Renal cortical epithelial cell (primary cell): ENCODE data around the gene SPATA13. TPM values are rescaled to one million over a fixed set of nuclear protein-coding genes. Genes with fewer than 3 reads are reported as not detected.
A peak's percentile ranks its signal among the peaks of the same experiment; 100 is the strongest.
"Not testable (repeated sequence)": the region's sequence is repeated elsewhere in the genome, so short reads cannot be mapped to it uniquely, and the experiment has no call there.

Experiments used
- DNase-seq: peaks from one replicate; pipeline ENCODE4 v3.0.0-alpha.2; 2011; ENCODE audit warnings: low read depth
- total RNA-seq: library from RNA; depleted of rRNA; stranded (reverse); fragments of >200 nt; gene quantifications from 2 replicates; pipeline ENCODE4 v1.2.3, GENCODE V29; 2014

Gene SPATA13
- total RNA-seq, 1 donor from 2014 or later, result 27.4 TPM

DNA sequence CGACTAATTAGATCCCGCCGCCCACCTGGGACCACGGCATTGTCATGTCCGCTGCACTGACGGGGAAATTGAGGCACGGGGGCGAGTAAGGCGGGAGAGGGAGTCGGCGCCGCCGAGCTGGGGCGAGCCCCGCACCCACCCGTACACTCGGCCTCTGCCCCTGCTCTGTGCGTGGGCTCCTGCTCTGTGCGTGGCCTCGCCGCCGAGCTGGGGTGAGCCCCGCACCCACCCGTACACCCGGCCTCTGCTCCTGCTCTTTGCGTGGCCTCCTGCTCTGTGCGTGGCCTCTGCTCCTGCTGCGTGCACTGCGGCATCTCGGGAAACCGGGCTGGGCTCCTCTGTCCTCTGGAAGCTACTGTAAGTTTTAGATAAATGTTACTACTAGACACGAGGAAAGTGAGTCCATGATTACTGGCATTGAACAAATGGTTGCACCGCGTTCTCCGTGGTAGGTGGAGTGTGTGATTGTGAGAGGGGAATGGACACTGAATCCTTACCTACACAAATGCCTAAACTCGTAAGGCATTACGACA lies 148.0 kb downstream of the SPATA13 start:
- no peak for DNase-seq

DNA sequence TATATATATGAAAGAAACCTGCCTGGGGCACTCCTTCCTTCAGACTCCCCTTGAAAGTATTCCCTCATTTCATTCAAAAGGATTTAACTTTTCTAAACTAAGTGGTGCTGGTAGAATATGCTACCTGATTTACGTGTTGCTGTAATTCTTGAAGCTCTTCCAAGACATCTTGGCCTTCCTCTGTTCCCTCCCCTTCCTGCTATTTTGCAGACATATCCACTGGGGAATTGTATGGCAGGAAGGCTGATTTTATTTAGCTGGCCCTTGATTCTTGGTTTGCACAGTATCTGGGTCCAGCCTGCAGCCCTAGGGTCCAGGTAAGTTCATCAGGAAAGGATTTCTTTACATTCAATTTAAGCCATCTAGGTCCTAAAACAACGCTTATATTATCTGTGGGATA lies 148.8 kb downstream of the SPATA13 start, which contains the start of gene C1QTNF9:
Gene C1QTNF9 (plus strand): TSS at position 281 of the 400 bp plus-strand sequence. CDS start 6,424 bp downstream, outside the sequence.
- not testable (repeated sequence) for DNase-seq

GRCh38 chr13:24313439-24313838 lies 152.9 kb downstream of the SPATA13 start:
- DNase-seq, result no peak

GRCh38 chr13:24317835-24318234 lies 157.3 kb downstream of the SPATA13 start:
- not testable (repeated sequence) for DNase-seq

DNA sequence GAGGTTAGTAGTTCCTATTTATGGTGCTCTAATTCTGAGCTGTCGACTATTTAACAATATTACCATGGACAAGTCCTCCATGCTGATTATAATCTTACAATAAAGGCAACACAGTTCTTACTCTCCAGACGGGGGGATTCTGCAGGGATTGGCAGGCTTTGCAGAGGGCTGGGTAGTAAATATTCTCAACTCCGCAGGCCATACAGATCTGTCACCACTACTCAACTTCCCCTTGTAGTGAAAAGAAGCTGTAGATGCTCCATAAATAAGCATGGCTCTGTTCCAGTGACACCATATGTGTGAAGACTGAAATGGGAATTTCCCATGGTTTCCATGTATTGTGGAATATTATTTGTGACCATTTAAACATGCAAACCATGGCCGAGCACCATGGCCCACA lies 158.4 kb downstream of the SPATA13 start:
- DNase-seq, result not testable (repeated sequence)

- not testable (repeated sequence) for DNase-seq
Measured at GRCh38 chr13:24319641-24320040, 159.1 kb downstream of the SPATA13 start.

DNA sequence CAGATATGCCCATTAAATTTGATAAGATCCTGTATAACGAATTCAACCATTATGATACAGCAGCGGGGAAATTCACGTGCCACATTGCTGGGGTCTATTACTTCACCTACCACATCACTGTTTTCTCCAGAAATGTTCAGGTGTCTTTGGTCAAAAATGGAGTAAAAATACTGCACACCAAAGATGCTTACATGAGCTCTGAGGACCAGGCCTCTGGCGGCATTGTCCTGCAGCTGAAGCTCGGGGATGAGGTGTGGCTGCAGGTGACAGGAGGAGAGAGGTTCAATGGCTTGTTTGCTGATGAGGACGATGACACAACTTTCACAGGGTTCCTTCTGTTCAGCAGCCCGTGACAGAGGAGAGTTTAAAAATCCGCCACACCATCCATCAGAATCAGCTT lies 160.9 kb downstream of the SPATA13 start:
- DNase-seq, result not testable (repeated sequence)

DNA sequence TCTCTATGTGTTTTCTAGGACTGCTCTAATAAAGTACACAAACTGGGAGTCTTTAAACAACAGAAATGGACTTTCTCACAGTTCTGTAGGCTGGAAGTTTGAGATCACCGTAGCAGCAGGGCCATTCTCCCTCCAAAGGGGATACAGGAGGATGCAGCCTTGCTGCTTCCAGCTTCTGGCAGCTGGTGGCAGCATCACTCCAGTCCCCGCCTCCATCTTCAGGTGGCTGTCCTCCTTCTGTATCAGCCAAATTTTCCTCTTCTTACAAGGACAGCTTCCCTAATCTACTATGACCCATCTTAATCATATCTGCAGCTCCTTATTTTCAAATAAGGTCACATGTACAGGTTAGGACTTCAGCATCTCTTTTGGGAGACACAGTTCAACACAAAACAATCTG lies 161.9 kb downstream of the SPATA13 start:
- not testable (repeated sequence) for DNase-seq

GRCh38 chr13:24323036-24323738 lies 162.7 kb downstream of the SPATA13 start:
- no peak for DNase-seq

GRCh38 chr13:24323739-24324075 lies 163.2 kb downstream of the SPATA13 start:
- DNase-seq, result no peak

DNA sequence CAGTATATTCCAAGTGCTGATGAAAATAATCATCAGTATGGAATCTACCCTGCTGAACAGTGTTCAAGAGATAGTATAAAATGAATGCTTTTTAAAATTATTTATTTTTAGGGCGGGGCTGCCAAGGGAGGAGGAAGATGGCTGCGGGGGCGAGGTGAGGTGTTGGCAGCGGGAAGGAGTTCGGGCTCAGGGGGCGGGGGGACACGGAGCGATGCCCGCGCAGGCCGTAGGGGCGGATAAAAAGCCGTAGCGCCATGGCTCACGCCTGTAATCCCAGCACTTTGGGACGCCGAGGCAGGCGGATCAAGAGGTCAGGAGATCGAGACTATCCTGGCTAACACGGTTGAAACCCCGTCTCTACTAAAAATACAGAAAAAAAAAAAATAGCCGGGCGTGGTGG lies 167.1 kb downstream of the SPATA13 start:
- DNase-seq, result not testable (repeated sequence)

DNA sequence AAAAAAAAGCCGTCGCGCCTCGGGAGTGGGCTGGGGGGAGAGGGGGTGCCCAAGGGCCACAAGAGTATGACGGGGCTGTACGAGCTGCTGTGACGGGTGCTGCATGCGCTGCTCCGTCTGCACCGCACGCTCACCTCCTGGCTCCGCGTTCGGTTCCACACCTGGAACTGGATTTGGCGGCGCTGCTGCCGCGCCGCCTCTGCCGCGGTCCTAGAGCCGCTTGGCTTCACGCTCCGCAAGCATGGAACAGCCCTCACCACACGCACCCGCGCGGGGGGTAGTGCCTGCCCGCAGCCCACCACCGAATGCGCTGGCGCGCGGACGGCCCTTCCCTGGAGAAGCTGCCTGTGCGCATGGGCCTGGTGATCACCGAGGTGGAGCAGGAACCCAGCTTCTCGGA lies 167.6 kb downstream of the SPATA13 start:
- no peak for DNase-seq

DNA sequence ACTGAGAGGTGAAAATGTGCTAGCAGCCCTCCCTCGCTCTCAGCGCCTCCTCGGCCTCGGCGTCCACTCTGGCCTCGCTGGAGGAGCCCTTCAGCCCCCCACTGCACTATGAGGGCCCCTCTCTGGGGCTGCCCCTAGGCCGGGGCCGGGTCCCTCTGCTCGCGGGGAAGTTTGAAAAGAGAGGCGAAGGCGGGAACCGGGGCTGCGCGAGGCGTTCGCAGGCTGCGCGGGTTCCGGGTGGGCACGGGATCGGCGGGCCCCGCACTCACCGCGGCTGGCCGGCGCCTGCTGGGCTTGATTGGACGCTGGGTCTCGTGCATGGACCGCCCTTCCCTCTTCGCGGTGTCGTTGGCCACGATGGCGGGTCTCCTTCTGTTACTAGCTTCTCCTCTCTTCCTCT lies 178.2 kb downstream of the SPATA13 start:
- DNase-seq, result no peak

- DNase-seq, result no peak
Measured at GRCh38 chr13:24339937-24340607, 179.6 kb downstream of the SPATA13 start.

DNA sequence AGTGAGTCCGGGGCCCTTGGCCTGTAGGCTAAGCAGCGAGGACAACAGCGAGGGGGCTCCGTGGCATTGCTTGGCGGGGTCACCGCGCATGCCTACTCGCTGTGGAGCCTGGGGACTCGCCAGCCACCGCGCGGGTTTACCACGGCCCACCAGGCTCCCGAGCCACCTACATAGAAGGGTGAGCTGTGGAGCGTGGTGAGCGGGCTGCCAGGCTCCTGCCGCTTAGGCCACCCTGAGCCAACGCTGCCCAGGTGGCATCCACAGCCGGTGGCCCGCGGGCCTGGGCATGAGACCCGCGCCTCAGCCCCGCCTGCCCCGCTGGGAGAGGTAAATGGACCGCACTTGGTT lies 180.1 kb downstream of the SPATA13 start:
- DNase-seq, result no peak

DNA sequence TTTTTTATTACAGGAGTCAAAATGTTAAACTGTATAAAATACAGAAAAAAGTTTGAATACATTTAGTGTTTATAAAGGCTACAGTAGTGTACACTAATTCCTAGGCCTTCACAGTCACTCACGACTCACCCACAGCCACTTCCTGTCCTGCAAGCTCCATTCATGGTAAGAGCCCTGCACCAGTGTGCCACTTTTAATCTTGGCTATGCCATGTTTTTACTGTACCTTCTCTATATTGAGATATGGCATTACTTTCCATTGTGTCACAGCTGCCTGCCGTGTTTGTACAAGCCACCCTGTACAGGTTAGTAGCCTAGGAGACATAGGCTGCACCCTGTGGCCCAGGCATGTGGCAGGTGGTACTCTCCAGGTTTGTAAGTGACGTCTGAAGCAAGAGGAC lies 180.9 kb downstream of the SPATA13 start:
- peak; percentile 54 for DNase-seq

GRCh38 chr13:24348385-24348784 lies 187.9 kb downstream of the SPATA13 start:
- peak; percentile 47 for DNase-seq

- peak; percentile 89 for DNase-seq
Measured at GRCh38 chr13:24348797-24349515, 188.4 kb downstream of the SPATA13 start.

DNA sequence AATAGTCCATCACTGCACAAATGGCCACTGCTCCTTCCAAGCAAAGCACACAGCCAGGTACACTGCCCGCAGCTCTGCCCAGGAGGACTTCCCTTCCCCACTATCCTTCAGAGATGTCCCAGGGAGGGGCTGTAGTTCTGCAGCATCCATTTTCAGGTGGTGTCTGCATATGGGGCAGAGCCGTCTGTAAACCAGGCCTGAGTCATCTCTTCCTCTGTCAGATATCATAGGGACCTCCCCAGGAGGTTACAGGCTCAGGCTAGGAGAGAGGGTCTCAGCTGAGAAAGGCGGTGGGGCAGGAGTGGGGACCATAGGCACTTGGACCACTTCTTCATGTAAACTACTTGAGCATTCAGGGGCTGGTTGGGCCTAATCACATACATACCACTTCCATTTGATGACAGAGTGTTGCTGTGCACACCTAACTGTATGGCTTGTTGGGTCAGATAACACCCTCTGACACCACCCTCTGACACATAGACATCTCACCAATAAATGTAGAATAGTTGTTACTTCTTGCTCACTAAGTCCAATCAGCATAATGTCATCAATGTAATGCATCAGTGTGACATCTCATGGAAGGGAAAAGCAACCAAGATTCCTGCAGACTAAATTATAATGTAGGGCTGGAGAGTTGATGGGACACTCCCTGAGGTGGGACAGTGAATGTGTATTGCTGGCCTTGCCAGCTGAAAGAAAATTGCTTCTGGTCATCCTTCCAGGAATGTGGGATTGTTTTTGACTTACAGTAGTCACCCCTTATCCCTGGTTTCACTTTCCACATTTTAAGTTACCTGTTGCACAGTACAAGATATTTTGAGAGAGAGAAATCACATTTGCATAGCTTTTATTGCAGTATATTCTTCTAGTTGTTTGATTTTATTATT lies 189.5 kb downstream of the SPATA13 start:
- DNase-seq, result not testable (repeated sequence)

DNA sequence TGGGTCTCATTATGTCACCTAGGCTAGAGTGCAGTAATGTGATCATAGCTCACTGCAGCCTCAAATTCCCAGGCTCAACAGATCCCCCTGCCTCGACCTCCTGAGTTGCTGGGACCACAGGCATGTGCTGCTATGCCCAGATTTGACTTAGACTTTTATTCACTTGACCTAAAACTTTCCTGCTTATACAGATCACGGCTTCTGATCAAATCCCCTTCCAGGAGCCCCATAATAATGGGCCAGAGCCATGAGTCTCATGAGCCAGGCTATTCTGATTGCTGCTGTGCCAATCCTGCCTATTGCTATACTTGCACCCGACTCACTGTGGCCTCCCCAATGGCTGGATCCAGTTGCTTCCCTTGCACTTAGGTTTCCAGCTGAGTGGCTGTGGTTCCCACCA lies 190.9 kb downstream of the SPATA13 start:
- no peak for DNase-seq

DNA sequence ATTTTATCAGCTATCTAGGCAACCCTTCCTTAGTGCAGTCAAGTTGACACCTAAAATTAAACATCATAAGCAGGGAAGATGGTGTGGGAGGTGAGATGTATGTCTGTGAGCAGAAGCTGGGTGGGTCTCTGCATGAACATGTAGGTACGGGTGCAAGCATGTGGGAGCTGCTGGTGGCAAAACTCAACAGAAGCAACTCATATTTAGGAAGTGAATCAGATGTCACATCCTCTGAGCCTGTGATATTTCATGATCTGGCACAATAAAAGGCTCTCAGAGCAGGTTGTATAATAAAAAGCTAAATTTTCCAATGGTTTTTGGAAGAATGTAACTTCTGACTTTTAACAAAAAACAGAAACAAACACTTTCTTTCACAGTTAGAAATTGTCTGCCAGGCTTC lies 193.2 kb downstream of the SPATA13 start:
- no peak for DNase-seq

GRCh38 chr13:24355103-24355502 lies 194.6 kb downstream of the SPATA13 start:
- DNase-seq, result no peak
